SH-SY5Y (cell line): ENCODE data around the gene ANXA4.

Experiments
- GATA2 ChIP-seq: IDR thresholded peaks from 2 replicates; pipeline ENCODE4 v1.6.1; 2011; ENCODE audit warnings: mild to moderate bottlenecking, low read depth, low read length
- GATA3 ChIP-seq: IDR thresholded peaks from 2 replicates; pipeline ENCODE4 v1.6.1; 2011; ENCODE audit warnings: low read depth, mild to moderate bottlenecking, low read length, moderate library complexity

DNA sequence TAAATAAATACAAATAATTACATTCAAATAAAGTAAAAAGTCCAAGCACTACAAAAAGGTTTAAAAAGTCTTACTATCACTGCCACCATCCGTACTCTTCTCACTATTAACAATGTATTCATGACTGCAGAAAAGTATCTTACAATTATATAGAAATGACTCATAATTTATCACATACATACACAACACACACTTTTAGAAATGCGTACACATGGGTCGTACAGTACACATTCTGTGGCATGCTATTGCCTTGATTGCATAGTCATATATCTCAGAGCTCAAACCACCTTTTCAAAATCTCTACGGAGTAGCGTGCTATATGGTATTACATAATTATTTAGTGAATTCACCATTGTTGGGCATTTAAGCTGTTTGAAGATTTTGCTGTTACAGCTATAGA, 41.6 kb upstream of the ANXA4 start:
- TF ChIP-seq GATA2: no peak
- TF ChIP-seq GATA3: no peak
